NCI-H2171 (cell line): Measurements from ENCODE around the gene HIRA.

Experiments
- DNase-seq: peaks from one replicate; lab custom pipeline; 2025; lab: John Stamatoyannopoulos, UW

HIRA gene, protein sequence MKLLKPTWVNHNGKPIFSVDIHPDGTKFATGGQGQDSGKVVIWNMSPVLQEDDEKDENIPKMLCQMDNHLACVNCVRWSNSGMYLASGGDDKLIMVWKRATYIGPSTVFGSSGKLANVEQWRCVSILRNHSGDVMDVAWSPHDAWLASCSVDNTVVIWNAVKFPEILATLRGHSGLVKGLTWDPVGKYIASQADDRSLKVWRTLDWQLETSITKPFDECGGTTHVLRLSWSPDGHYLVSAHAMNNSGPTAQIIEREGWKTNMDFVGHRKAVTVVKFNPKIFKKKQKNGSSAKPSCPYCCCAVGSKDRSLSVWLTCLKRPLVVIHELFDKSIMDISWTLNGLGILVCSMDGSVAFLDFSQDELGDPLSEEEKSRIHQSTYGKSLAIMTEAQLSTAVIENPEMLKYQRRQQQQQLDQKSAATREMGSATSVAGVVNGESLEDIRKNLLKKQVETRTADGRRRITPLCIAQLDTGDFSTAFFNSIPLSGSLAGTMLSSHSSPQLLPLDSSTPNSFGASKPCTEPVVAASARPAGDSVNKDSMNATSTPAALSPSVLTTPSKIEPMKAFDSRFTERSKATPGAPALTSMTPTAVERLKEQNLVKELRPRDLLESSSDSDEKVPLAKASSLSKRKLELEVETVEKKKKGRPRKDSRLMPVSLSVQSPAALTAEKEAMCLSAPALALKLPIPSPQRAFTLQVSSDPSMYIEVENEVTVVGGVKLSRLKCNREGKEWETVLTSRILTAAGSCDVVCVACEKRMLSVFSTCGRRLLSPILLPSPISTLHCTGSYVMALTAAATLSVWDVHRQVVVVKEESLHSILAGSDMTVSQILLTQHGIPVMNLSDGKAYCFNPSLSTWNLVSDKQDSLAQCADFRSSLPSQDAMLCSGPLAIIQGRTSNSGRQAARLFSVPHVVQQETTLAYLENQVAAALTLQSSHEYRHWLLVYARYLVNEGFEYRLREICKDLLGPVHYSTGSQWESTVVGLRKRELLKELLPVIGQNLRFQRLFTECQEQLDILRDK

DNA sequence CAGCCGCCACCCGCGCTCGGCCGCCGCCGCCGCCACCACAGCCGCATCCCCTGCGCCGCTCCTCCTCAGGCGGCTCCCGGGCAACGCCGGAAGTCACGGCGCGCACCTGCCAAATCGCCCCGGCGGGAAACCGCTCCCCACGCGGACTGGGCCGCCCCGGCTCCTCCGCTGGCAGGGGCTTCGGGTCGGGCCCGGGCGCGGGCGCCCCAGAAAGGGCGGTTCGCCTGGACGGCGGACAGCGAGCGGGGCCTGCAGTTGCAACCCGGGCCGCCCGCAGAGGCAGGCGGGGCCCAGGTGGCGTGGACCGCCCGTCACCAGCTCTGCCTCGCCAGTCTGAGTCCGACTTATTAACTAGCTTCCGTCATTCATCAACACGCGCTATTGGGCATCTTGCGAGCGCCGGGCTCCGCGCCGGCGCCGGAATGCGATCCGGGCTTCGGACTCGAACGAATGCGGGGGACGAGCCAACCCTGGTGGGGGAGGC lies at the start of gene HIRA:
TSS of gene HIRA (minus strand) at position 85 of the 484 bp plus-strand sequence. CDS start 257 bp downstream, outside the sequence.
- DNase-seq, result peak; percentile 77

DNA sequence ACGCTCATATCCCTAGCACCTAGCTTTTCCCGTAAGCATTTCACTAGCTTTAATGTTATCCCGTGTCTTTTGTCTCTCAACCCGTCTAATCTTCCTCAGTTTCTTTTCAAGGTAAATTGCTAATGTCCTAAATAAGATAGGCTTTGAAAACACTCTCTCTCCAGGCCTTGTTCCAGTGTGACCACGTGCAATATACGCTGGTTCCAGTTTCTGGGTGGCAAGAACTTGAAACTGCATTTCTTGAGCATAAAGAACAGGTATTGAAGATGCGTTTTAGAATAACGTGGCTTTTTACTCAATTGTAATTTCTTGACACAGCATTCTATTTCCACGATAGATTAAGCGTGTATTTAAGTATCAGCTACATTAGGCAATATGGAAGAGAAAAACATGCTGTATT lies 49.3 kb upstream of the HIRA start:
- DNase-seq, result no peak

DNA sequence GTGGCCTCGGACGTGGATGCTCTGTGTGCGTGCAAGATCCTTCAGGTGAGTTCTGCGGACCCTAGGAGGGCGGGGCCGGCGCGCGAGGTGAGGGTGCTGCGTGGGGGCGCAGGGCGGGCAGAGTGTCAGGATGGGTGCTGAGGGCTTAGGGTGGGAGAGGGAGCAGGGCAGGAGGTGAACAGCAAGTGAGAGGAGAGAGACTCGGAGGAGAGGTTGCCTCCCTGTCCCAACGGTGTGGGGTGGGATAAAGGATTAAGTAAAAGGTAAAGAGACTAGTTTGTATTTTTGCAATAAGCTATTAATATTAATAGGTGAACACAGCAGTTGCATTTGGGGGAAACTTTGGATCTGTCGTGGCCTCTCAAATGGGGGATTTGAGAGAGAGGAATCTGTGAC lies 48.6 kb upstream of the HIRA start:
- DNase-seq, result no peak

DNA sequence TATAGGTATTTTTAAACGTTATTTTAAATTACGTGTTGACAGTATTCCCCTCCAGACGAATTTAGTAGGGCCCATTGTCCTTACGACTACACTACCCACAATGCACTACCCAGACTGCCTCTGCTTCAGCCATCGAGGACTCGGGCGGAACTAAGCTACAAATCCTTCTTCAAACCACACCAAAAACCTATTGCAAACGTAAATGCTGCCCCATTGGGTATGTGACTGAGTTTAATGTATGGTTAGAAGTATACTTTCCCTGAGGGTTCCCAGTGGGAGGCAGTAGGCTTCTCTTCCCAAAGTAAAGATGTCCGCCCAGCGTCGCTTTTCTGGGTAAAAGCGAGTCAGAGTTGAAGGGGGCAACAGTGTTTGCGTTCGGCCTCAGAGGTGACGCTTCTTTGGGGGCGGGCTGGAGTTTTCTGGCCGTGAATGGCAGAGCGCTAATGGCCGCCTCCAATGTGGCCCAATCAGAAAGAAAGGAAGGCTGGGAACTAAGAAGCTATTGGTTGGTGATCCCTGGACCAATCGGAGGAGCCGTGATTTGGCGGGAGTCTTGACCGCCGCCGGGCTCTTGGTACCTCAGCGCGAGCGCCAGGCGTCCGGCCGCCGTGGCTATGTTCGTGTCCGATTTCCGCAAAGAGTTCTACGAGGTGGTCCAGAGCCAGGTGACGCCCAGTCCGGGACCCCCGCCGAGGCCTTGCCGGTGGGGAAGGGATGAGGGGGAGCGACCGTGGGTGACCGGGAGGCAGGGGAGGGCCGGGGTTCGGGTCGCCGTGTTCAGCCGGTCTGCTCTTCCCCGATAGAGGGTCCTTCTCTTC lies 48.0 kb upstream of the HIRA start, which contains the start of gene CDC45:
TSS of gene CDC45 (plus strand) at position 566 of the 818 bp plus-strand sequence. CDS start at position 615, 49 bp downstream.
- DNase-seq, result peak; percentile 96

DNA sequence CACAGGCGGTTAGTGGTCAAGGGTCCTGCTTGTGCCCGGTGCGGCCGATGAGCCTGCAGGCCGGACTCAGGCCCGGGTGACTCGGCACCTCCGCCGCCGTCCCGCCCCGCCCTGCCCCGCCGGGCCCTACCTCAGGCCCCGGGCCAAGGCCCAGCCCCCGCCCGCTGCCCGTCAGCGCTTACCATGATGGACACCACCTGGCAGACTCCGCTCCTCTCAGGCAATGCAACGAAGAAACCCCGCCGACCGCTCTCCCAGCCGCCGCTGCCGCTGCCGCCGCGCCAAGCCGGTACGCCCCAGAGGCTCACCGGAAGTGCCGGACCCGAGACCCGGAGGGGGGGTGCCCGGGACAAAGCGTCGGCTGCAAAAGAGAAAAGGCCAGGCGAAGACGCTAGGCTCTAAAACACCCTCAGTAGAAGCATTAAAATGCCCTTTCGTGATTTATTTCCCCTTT lies 47.4 kb upstream of the HIRA start, which contains the start of gene UFD1:
TSS of gene UFD1 (minus strand) at position 293 of the 454 bp plus-strand sequence. CDS start at position 185, 108 bp downstream.
- peak; percentile 80 for DNase-seq

DNA sequence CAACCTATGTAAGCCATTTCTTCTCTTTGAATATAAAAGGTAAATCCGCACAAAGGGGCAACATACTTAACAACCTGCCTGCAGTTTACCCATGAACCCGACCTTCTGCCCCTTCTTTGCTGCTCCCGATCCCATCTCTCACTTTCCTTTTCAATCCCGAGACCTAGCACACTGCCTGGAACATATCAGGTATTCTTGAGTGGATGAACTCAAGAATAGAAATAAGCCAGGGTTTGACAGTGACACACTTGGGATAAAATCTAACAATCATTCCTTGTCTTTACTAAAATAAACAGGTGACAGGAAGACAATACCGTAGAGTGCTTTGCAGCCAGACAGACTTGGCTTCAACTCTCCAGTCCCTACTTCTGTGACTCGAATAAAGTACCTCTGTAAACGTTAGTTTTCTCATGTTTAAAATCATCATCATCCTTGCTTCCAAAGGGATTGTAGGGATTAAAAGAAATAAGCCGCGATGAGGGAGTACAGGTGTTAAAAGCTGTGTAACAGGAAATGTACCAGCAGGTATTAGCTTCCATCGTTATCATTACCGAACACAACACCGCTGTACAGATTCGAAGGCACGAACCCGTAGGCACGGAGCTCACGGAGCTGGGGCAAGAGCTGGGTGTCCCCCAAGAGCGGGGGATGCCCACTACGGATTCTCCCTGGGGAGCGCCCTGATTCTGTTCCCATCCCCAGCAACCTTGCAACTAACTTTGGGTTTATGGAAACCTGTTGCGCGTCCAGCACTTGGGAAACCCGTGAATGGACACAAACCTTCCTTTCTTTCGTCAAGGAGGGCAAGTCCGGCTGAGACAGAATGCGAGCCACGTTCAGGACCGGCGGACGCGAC lies 46.7 kb upstream of the HIRA start:
- DNase-seq, result no peak

DNA sequence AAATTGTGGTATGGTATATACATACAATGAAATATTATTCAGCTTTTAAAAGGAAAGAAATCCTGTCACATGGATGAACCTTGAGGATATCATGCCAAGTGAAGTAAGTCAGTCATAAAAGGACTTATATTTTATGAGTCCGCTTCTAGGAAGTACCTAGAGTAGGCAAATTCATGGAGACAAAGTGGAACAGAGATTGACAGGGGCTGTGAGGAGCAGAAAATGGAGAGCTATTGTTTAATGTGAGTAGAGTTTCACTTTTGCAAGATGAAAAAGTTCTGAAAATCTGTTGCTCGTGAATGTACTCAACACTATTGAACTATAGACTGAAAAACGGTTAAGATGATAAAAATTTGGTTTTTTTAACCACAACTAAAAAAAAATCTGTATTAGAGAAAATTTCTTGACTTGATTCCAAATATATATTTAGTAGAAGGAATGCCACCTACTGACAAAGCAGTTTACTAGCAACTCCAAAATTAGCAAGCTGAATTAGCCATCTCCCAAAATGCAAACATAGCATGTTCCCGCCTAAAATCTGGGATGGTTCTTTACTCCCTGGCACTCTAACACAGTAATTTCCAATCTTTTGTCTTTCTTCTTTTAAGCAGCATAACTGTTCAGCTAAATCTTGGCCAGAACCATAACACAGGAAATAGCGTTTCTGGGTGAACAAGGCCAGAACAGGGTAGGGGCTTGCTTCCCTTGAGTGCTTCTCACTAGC lies 46.0 kb upstream of the HIRA start:
- DNase-seq, result no peak

DNA sequence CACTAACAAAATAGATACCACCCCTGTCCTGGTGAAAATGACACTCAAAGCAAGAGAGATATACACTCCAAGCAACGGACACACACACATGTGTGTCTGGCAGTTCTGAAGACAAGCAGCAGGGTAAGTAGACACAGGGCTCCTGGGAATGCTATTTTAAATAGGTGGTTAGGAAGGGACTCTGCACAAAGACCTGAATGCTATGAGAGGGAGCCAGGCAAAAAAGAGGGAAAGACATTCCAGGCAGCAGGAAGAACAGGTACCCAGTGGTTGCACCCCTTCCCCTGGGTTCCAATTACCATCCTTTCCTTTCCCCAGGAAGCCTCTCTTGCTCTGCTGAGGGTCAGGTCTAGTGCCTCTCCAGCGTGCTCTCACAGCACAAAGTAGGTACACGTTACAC lies 44.5 kb upstream of the HIRA start:
- no peak for DNase-seq

DNA sequence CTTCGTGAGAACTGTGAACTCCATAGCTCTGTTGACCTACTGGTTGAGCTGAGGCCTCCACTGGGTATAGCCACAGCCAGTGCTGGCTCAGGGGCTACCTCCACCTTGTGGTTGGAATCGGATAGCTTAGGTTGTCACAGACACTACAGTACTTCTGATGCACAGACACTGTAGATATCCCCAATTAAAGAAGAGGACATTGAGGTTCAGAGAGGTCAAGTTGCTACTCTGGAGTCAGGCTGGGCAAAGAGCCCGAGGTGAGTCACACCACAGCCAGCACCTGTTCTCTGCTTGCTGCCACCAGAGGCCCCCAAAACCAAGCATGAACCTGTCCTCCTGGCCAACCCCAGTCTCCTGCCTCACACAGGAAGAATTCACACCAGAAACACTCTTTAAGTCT lies 42.0 kb upstream of the HIRA start:
- DNase-seq, result no peak

DNA sequence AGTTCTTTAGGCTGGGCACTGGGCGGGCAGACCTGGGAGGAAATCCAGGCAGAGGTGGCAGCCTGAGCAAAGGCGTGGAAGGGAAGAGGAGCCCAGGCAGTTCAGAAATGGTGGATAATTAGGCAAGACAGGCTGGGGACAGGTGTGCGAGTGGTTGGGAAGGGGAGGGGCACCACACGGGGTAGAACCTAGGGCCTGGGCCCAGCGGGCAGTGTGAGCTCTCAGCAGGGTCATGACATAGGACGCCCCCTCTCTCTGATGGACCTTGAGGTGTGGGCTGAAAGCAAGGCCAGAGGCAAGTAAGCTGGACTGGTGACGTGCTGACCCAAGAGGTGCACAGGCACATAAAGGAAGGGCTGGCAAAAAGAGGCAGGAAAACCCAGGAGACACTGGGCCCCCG lies 40.7 kb upstream of the HIRA start:
- no peak for DNase-seq

DNA sequence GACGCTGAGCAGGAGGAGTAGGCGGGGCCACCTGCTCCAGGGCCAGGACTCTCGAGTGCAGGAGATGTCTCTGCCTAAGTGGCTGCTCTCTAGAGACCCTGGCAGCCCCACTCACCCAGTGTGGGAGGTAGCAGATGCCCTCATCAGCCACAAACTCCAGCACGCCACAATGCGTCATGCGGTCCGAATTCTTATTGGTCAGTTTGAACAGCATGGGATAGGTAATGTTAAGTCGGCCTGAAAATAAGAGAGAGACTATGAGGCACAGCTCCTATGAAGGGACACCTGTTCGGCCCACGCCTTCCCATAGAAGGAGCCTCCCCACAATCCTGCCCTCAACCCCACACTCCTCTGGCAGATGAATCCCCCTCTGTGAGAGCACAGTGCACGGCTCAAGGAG lies 40.0 kb upstream of the HIRA start:
- no peak for DNase-seq

DNA sequence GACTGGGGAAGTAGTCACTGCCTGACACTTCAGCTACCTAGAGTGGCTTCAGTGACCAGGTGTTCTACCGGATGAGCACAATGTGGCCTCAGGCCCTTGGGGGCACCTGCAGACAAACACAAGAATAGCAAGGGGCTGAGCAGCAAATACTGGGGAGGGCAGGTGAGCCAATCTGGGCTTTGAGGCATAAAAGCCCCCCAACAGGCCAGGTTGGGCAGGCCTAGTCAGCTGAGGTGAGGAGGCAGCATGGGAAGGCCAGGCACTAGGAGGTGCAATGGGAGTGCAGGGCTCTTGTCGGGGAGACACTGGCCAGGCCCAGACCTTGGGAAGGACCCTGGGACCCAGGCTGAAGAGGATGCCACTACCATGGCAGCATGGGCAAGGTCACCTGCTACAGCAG lies 38.5 kb upstream of the HIRA start:
- DNase-seq, result no peak

DNA sequence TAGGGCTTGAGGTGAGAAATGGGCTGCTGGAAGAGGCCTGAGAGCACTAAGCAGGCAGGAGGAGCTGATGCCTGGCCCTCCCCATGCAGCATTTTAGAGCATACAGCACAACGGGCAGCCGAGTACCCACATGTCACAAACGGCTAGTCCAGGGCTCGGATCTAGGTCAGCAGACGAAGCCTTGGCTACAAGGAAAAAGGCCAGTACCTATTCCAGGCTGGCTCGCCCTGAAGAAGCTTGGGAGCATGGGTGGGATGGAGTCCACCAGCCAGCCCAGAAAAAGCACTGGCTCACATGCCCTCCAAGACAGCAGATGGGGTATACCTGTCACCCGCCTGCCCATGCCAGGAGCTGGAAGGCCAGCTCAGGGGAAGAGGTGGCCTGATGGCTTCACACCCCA lies 37.9 kb upstream of the HIRA start:
- DNase-seq, result no peak

DNA sequence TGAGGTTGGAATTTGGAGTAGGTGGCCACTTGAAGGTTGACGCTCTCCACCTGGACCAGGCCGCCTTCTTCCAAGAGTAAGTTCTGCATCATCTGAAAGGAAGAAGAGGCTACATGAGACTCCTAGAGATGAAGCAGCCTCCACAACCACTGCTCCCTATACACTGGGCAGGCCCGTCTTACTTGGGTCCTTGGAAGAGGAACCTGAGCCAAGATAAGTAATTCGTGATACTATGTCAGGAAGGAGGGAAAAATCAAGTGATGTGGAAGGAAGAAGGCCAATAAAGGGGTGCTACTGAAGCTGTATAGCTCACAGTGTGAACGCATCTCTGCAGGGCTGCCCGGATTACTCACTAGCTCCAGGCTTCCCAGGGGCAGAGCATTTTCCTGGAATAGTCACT lies 36.4 kb upstream of the HIRA start:
- DNase-seq, result no peak

DNA sequence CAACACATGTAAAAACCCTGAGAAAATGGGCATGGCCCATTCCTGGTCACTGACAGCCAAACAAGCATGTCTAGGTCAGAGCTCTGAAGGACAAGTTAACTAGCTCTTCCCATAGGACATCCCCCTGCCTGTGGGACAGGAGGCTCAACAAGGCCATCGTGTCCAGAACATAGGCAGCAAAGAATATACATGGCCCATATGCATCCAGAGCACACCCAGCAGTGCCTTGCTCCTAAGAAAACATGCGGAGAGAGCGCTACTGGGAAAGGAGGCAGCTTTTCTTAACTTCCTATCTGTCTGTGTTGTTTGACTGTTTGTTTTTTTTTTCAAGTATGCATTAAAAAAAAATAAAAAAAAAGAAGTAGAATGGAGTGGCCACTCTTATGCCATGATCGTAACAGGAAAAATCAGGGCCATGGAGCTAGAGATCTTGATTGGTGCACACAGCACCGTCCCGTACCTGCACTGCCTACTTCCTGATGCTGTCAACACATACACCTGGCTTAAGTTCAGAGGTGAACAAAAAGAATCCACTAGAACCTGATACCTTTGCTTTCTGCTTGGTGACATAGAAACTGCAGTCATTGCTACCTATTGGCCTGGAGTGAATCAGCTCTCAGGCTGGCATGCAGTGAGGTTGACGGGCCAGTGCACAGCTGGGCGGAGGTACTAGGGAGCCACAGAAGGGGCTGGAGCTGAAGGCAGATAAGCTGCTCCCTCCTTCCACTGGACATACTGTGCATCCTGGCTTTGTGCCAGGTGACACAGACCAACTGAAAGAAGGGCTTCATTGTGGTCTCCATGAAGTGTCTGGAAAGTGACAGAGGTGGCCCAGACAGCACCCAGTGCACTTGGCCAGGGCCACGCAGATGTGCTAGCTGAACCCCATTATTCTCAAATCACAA lies 35.6 kb upstream of the HIRA start:
- DNase-seq, result no peak

DNA sequence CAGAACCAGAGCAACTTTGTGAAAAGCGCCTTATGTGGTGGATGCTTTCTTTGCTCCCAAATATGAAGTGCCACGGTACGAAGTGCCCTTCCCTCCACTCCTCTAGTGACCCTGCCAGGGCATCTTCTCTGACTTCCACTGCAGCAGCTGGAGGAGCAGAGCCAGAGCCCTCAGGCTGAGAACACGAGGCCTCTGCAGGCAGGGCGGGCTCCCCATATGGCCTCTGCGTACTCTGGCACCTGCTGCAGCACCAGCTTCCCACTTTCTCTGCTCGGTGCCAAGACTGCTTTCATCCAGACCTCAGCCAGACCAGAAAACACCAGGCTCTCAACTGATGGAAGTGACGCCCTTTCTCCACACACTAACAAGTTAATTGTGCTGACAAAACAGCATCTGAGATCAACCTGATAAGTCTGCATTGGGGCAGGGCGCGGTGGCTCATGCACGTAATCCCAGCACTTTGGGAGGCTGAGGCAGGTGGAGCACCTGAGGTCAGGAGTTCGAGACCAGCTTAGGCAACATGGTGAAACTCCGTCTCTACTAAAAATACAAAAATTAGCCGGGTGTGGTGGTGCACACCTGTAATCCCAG lies 34.7 kb upstream of the HIRA start:
- DNase-seq, result peak; percentile 36

DNA sequence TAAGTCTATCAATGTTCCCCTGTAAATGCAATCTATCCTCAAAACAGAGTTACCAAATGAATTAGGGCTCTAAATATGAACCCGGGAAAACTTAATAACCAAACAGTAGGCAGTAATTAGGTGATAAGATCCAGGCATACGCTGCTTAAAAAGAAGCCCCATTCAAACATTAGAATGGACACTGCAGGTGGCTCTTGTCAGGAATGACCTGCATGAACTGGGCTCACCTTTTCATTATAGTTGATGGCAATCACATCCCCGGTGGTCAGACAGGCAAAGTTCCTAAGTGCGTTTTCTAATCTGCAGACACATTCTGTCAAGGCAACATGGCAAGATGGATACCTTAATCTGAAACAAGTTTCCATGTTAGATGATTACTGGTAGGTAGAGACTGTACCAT lies 33.4 kb upstream of the HIRA start:
- no peak for DNase-seq

DNA sequence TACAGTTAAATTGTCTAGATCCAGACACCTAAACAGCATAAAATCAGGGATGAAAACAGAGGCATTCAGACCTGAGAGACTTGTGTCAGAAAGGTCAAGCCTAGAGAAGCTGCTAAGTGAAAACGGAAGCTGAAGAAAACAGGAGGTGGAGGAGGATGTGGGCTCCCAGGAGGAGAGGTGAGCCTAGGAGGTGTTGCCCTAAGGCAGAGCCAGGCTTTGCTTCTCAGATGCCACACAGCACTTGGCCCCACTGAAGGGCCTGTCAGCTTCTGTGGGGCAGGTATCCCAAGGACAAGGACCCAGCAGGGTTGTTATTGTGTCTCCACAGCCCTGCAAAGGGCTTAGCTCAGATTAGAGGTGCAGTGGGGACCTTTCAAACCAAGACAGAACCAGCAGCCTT lies 33.0 kb upstream of the HIRA start:
- DNase-seq, result no peak
